HG03571 (cell line): Measurements from ENCODE around the gene KTI12.
"Not testable (repeated sequence)": the region's sequence is repeated elsewhere in the genome, so short reads cannot be mapped to it uniquely, and the experiment has no call there.

ENCODE experiments used
- ATAC-seq: cut with Tn5 transposase; IDR thresholded peaks from one replicate; pipeline ENCODE4 v1.9.1; 2021; ENCODE audit not compliant: unreplicated experiment

Gene KTI12

DNA sequence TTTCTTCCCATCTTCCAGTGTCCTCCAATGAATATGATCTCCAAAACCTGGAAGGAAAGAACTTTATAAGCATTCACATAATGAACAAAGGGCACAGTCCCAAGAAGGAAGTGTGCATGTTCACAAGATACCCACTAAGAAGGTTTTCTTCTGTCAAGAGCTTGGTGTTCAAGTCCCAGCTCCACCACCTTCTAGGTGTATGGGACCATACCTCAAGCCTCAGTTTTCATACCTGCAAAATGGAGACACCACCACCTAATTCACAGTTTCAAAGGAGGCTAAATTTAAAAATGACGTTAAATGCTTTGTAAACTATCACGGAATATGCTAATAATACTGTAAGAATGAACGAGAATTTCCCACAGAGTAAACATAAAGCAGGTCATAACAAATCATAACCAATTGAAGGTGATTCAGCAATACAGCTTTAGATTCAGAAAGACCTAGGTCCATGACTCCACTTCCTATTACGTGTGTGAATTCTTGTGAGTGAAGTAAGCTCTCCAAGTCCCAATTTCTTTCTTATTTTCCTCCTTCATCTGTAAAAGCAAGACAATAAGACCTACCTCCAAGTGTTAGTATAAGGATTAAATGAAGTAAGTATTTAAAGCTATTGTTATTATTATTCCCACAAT is 8.1 kb upstream of the KTI12 start:
- ATAC-seq = no peak

- ATAC-seq = no peak
Observed at GRCh38 chr1:52037909-52038308, 4.3 kb upstream of the KTI12 start.

DNA sequence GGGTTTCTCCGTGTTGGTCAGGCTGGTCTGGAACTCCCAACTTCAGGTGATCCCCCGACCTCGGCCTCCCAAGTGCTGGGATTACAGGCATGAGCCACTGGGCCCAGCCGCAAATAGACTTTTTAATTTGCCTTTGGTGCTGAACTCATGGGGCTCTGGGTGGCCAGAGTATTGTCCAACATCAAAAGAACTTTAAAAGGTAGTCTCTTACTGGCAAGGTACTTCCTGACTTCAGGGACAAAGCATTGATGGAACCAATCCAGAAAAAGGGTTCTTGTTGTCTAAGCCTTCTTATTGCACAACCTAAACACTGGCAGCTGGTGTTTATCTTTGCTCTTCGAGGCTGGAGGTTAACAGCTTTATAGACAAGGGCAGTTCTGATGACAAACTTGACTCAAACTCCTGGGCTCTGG is 3.8 kb upstream of the KTI12 start:
- ATAC-seq = no peak

- no peak for ATAC-seq
Observed at GRCh38 chr1:52034050-52034384, 407 bp upstream of the KTI12 start.

DNA sequence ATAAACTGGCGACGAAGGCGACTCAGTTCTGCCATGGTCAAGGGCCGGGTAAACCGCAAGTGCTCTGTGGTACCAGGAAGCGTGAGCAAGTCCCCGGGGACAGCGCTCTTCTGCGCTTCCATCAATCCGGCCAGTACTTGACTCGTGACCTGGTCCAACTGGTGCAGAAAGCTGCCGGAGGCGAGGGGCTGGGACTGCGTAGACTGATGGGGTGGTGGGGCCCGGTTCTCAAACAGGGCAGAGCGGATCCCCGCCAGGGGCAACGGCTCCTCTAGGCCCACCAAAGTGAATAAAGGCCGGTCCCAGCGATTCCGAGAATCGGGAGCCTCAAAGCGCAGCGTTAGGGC is 852 bp downstream of the KTI12 start:
- ATAC-seq = peak; percentile 54

DNA sequence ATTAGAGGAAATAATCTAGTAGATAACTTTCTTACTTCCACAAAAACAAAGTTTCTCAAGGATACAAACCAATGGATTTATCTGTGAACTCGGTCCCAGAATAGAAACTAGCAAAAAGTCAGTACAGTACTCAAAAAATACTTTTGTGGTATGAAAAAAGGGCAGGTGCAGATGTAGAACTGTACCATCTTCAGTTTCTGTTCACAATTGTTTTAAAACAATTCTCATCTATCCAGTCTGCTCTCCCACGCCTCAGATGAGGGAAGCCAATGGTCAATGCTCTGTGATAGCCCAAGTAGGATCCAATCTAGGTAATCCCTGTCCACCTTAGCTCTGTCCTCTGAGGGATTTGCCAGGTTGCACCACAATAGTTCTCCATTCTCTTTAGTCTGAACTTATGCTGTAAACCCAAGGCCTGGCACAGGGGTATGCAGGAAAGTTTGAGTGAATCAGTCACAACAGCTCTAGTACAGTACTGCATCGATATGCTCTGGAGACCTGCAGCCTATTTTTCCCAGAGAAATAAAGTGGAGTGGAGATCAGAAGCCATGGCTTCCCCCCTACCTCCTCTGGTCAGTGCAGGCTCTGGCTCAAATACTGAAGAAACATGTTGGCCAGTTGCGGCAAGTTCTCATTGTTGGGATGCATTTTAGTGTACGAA is 1.4 kb downstream of the KTI12 start:
- ATAC-seq = peak; percentile 27

- ATAC-seq = not testable (repeated sequence)
Observed at GRCh38 chr1:52028839-52029238, 4.8 kb downstream of the KTI12 start.

- no peak for ATAC-seq
Observed at GRCh38 chr1:52028328-52028727, 5.3 kb downstream of the KTI12 start.

DNA sequence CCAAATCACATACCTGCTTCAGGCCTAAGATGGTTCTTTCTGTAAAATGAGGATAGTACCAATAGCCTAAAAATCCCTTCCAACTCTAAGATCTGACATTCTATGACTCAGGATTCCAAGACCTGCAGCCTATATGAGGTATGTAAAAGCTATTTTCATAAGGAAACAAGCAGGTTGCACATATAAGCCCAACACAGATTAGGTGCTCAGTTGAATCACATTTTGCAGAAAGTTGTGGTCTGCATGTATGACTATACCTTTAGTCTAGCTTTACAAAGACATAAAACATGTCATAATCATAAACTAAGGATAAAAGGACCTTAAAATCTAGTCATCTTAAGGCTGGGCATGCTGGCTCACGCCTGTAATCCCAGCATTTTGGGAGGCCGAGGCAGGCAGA is 7.3 kb downstream of the KTI12 start:
- ATAC-seq = no peak

DNA sequence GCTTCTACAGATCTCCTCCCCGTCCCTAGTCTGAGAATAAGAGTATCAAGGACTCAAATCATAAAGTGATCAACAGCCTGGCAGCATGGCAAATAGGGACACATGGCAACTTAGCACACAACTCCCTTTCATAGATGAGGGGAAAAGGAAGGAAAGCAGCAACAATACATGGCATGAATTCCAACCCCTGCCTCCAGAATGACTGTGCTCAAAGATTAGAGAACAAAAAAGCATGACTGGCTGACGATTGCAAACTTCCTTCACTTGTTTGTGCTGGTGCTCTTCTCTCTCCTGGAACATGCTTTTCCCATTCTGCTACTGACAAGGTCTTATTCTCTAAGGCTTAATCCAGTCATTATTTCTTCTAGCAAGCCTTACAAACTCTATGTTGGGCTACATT is 11.5 kb downstream of the KTI12 start:
- no peak for ATAC-seq

GRCh38 chr1:52008071-52008809 is 25.4 kb downstream of the KTI12 start:
- ATAC-seq = no peak

DNA sequence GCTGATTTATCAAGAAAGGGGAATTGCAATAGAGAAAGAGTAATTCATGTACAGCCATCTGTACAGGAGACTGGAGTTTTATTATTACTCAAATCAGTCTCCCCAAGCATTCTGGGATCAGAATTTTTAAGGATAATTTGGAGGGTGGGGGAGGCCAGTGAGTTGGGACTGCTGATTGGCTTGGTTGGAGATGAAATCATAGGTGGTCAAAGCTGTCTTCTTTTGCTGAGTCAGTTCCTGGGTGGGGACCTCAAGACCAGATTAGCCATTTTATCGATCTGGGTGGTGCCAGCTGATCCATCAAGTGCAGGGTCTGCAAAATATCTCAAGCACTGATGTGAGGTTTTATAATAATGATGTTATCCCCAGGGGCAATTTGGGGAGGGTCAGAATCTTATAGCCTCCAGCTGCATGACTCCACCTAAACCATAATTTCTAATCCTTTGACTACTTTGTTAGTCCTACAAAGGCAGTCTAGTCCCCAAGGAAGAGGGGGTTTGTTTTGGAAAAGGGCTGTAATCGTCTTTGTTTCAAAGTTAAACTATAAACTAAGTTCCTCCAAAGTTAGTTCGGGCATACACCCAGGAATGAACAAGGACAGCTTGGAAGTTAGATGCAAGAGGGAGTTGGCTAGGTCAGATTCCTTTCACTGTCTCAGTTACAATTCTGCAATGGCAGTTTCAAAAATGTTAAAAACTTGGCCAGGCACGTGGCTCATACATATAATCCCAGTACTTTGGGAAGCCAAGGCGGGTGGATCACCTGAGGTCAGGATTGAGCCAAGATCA is 26.2 kb downstream of the KTI12 start:
- ATAC-seq = no peak

DNA sequence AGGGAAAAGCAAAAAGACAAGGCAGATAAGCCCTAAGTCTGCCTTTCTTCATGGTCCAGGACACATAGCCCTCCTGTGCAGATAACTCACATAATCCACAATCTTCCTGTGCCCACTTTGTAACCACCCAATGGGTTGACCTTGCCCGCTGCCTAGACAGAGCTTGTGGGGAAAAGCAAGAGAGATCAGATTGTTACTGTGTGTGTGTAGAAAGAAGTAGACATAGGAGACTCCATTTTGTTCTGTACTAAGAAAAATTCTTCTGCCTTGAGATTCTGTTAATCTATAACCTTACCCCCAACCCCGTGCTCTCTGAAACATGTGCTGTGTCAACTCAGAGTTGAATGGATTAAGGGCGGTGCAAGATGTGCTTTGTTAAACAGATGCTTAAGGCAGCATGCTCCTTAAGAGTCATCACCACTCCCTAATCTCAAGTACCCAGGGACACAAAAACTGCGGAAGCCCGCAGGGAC is 27.5 kb downstream of the KTI12 start:
- not testable (repeated sequence) for ATAC-seq

- ATAC-seq = not testable (repeated sequence)
Observed at GRCh38 chr1:52005548-52005947, 28.1 kb downstream of the KTI12 start.

DNA sequence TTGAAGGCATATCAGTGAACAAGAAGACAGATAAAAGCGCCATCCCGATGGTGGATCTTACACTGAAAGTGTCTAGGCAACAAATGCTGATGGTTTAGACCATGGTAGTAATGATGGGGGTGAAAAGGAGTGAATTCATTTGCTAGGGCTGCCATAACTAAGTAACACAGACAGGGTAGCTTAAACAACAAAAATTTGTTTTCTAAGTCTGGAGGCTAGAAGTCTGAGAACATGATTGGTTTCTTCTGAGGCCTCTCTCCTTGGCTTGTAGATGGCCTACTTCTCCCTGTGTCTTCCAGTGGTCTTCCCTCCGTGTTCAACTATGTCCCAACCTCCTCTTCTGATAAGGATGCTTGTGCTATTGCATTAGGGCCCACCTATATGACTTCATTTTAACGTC is 29.7 kb downstream of the KTI12 start:
- ATAC-seq = no peak

DNA sequence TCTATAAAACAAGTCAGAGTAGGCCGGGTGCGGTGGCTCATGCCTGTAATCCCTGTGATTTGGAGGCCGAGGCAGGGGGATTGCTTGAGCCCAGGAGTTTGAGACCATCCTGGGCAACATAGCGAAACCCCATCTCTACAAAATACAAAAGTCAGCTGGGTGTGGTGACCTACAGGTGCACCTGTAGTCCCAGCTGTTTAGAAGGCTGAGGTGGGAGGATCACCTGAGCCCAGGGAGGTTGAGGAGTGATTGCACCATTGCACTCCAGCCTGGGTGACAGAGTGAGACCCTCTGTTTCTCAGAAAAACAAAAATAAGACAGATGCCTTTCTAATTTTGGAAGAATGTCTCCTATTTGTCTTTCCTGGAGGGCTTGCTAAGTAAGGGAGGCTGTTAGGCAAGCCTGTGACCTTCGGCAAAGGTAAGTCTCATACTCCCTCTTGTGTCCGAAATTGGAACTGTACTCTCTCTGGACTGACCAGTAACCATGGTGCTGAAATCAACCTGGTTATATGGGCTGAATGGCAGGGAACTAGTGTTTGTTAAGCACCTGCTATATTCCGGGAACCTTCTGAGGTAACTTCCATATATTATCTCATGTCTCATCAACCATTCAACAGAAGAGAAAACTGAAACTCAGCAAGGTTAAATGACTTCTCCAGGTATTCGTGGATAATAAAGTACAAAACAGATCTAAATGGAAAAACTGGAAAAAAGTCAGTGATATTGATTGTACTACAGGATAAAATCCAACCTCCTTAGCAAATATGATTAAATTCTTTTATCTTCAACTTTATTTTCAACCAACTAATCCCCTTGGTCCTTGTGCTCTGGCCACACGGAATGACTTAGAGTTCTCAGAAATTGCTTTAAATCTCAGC is 31.3 kb downstream of the KTI12 start:
- peak; percentile 76 for ATAC-seq

- no peak for ATAC-seq
Observed at GRCh38 chr1:51998701-51999100, 34.9 kb downstream of the KTI12 start.

DNA sequence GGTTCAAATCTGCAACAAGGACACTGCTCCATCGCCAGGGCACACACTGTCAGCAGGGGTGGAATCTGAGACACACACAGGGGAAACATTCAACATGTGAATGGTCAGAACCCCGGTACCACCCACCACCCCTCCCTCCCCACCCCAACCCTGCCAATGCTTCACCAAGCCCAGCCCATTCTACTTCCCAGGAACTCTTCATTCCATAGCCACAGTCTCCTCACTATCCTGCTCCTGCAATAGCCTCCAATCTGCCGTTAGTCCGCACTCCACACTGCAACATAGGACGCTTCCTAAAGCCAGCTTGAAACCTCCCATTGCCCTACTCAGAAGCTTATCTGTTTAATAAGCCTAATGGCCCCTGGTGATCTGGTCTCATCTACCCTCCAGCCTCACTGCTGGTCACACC is 35.6 kb downstream of the KTI12 start:
- ATAC-seq = no peak

DNA sequence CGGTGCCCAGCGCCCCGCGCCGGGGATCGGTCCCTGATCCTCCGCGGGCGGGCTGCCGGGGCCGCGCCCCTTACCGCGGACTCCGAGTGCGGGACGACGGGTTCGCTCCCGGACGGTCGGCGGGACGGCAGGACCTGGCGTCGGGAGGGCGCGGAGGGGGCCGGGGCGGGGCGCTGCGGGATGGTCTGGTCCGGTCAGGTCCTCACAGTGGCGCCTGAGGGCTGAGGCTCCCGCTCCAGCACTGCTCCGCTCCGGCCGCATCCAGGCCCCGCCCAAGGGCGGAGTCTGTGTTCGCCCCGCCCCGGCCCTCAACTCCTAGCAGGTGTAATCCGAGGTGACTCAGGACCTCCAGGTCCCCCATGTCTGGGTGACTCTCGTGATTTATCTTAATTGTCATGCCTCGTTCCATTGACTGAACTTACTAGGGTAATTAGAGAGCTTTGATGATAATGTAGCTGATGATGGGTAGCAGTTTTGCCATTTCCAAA is 43.1 kb downstream of the KTI12 start, which contains the start of gene RAB3B:
TSS of gene RAB3B (minus strand) at position 223 of the 488 bp plus-strand sequence. CDS start 13,583 bp downstream, outside the sequence.
- ATAC-seq = peak; percentile 62
